ENCODE results near the gene MYBBP1A.
A peak's percentile ranks its signal among the peaks of the same experiment; 100 is the strongest.

The MYBBP1A gene

GRCh38 chr17:4499431-4500190 lies 55.6 kb downstream of the MYBBP1A start:
- peak overlapping the region in 17 of 21 experiments; percentile 3 to 70 (median 37) for H3K27ac ChIP-seq

DNA sequence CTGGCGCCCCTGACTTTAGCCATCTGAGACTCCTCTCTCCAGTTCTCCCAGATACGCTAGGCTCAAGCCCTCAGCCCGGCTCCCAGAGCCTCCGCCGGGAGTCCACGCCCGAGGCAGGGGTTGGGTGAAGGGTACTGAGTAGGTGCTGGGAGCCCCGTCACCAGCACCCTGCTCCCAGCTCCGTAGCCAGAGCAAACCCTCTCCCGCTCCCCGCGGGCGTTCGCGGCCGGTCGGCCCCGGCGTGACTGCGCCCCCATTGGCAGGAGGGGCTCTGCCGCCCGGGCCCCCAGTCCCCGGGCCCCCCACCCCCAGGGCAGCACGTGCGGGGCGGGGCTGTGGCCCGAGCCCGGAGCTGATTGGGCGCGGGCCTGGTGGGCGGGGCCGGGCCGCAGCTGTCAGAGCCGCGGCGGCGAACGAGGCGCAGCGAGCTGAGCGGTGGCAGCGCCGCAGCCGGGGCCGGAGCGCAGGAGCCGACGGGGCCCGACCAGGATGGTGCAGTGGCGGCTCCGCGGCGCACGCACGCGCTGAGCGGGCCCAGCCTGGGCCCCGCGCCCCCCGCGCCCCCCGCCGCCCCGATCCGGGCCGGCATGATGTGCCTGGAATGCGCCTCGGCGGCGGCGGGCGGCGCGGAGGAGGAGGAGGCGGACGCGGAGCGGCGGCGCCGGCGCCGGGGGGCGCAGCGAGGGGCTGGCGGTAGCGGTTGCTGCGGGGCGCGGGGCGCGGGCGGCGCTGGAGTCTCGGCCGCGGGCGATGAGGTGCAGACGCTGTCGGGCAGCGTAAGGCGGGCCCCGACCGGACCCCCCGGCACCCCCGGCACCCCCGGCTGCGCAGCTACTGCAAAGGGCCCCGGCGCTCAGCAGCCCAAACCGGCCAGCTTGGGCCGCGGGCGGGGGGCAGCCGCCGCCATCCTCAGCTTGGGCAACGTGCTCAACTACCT lies 56.5 kb downstream of the MYBBP1A start, which contains the start of gene SPNS2:
Gene SPNS2 (plus strand): TSS at position 421 of the 937 bp plus-strand sequence. CDS start 167 bp downstream, at position 588.
- Histone ChIP-seq H3K4me3 (peak within 1 kb of the TSS; percentile 29 to 42 (median 38)), H3K27ac (peak within 1 kb of the TSS in 16 of 21 experiments; percentile 3 to 70 (median 42))

More at GRCh38 chr17:4499431-4500190, 55.6 kb downstream of the MYBBP1A start:
- H3K4me3 ChIP-seq = peak overlapping the region; percentile 29 to 42 (median 38)

DNA sequence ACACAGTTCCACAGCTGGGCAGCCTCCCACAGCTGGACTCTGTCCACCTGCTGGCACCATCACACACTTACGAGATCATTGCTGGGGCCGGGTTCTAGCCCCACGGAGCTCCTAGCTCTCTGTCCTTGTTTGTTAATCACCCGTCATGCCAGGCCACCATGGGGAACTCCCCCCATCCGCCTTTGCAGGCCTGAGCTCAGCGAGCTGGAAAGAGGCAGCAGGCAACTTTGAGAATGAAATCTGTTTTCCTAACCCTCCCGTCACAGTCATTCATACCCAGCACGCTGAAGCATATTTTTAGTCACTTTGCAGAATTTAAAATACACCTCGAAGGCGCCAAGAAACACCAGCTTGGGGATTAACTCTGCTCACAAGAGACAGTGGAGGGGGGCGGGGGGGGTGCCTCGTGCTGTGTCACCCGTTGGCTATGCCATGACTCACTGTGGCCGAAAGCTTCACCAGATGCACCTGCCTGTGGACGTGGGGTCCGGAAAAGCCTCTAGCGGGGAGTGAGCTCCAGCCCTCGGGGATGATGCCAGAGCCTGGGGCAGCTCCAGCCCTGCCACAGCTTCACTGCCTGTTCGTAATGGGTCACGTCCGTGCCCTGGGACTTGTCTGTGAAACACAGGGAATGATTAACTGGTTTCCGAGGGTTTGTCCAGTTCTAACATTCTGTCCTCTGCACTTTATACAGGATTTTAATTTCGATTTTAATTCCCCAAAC lies 57.9 kb downstream of the MYBBP1A start:
- peak overlapping the region in 2 of 21 experiments; percentile 22 to 36 for H3K27ac ChIP-seq
- H3K4me3 ChIP-seq = no peak overlapping the region

GRCh38 chr17:4492721-4493561 lies 62.2 kb downstream of the MYBBP1A start:
- no peak overlapping the region for H3K4me3 ChIP-seq
- H3K27ac ChIP-seq = peak overlapping the region in 3 of 21 experiments; percentile 16 to 44 (median 23)

- H3K27ac ChIP-seq = peak overlapping the region in 3 of 21 experiments; percentile 16 to 24 (median 21)
These were observed 64.5 kb downstream of the MYBBP1A start for GRCh38 chr17:4490637-4491061.

DNA sequence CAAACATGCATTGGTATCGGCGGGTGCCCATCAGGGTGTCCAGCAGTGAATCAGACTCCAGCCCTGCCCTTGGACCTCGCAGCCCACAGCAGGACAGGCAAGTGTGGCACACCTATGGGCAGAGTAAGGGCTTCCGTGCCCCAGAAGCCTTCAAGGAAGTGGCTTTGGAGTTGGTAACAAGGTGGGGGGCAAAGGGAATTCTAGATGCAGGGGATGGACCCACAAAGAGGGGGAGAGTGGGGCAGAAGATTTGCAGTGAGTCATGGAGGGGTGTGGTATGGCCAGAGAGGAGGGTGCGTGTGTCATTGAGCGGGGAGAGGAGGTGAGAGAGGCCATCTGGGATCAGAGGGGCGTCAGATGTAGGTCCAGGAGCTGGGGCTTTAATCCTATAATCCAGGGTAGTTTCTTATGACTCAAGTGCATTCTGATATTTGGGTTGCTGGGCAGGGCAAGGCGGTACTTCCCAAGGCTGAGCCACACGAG lies 65.0 kb downstream of the MYBBP1A start:
- no peak overlapping the region for H3K4me3 ChIP-seq
- peak overlapping the region in 3 of 21 experiments; percentile 16 to 24 (median 21) for H3K27ac ChIP-seq

More at GRCh38 chr17:4490637-4491061, 64.5 kb downstream of the MYBBP1A start:
- H3K4me3 ChIP-seq = no peak overlapping the region

DNA sequence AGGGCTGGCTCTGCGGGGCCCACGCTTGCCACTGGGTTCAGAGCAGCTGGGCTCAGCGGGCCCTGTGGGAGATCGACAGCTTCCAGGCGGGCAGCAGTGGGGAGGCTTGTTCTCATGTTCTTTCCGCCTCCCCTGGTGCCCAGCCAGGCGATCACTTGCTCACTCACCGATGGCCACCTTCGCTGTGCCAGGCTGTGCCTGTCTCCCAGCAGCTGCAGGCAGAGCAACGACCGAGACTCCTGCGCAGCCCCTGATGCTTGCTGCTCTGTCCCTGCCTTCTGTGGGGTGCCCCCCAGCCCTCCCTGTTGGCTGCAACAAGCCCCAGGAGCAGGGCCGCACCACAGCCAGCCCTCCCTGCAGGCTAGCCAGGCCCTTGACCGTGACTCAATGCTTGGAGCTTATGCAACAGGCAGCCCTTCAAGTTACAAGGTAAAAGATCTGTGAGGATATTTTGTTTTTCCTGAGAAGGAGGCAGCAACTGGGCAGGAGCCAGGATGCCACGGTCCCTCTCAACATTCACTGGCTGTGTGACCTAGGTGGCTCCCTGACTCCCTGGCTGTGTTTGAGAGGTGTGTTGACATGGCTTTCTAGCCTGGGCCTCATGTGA lies 66.1 kb downstream of the MYBBP1A start:
- Histone ChIP-seq H3K27ac (peak overlapping the region in 1 of 21 experiments; percentile 23), H3K4me3 (no peak overlapping the region)
